Right lobe of liver (tissue), 4 donors: Measurements from ENCODE around the gene UBE2G1.

Experiments used
- CTCF ChIP-seq, 4 donors: fragments of 200-600 bp in 3 of 4; fragments of 450-650 bp in 1 of 4; IDR thresholded peaks; one replicate each; pipeline versions ENCODE4 v1.5.1 to v1.8.0; 2016 to 2022; ENCODE audit warnings: antibody characterized with exemption in 4 of 4, mild to moderate bottlenecking in 2 of 4
- POLR2A ChIP-seq: fragments of 450-650 bp; IDR thresholded peaks from one replicate; pipeline ENCODE4 v1.6.1; 2017; ENCODE audit warnings: antibody characterized with exemption, mild to moderate bottlenecking
- donor health status: DM: no; HTN: no; CAD: no.
- donor health status: DM: no; HTN: no; CAD: no.
- donor health status: DM: no; HTN: yes; CAD: no.

- no peak for TF ChIP-seq POLR2A
- no peak for TF ChIP-seq CTCF (IDR thresholded peaks at IDR 0.05)
Measured at GRCh38 chr17:4319221-4319620, 47.3 kb downstream of the UBE2G1 start.
